Brain microvascular endothelial cell (primary cell): ENCODE data around the gene KCNQ2.

ENCODE experiments used
- DNase-seq: peaks from one replicate; pipeline ENCODE4 v3.0.0-alpha.2; 2020
- H3K27ac ChIP-seq: fragments of 250-450 bp; sonication (Bioruptor Pico); 2 replicates; pipeline ENCODE4 v1.5.1; 2020; ENCODE audit warnings: mild to moderate bottlenecking, moderate library complexity
- H3K27me3 ChIP-seq: fragments of 250-450 bp; sonication (Bioruptor Pico); replicated peaks from 2 replicates; pipeline ENCODE4 v1.5.1; 2020; ENCODE audit warnings: mild to moderate bottlenecking
- H3K36me3 ChIP-seq: fragments of 250-450 bp; sonication (Bioruptor Pico); replicated peaks from 2 replicates; pipeline ENCODE4 v1.5.1; 2020; ENCODE audit warnings: mild to moderate bottlenecking
- H3K4me3 ChIP-seq: 2 replicates; pipeline ENCODE4 v1.5.1; 2011; ENCODE audit warnings: low read depth, mild to moderate bottlenecking, control low read depth, low read length, moderate library complexity
- CTCF ChIP-seq: IDR thresholded peaks from 2 replicates; pipeline ENCODE4 v1.5.1; 2011; ENCODE audit warnings: low read depth, mild to moderate bottlenecking, moderate library complexity, low read length, control low read depth, inconsistent platforms; ENCODE audit errors: missing control alignments
- in situ Hi-C: cut with HindIII; loops from 2 replicates; pipeline ENCODE4 v1.10.0; 2017; ENCODE audit warnings: low sequenced_read_pairs, low pct_ligation_motif_present

KCNQ2 gene

DNA sequence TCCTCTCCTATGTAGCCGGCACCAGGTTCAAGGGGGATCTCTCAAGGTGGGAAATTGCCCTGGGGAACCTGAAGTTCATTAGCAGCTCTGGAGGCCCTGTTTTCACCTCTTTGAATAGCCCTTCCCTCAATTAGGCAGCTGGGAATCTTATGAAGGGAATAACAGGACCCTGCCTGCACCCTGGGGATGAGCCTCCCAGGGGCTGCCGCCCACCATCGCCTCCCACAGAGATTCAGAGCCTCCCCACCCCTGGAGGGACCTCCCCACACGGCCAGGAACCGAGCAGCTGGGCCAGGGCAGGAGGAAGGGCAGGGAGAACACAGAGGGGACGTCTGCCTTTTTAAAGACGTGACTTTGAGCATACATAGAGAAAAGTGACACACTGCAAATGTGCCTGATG, 31.1 kb upstream of the KCNQ2 start:
- in situ Hi-C loops, result no loop called here
- DNase-seq, result no peak

DNA sequence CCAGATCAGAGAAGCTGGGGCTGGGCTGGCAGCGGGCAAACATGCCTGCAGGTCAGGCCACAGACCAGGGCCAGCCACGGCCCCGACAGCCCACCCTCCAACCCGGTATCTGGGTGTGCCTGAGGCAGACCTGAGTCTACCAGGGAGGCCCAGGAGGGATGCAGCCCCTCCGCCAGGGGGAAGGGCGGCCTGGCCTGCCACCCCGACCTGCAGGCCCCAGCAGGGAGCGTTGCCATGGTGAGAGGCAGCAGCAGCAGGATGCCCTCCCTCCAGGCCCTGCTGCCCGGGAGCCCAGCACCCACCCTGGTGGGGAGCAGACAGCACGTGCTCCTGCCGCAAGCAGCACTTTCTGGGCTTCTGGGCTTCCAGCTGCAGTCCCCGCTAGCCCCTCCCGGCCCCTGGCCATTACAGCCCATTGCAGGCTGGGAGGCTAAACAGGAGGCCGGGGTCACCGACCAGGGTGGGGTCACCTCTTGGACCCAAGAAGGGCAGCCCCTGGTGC, 30.3 kb upstream of the KCNQ2 start:
- no peaks in the 10 kb centered on the region for H3K36me3 ChIP-seq
- H3K27ac ChIP-seq, result no peak overlapping the region
- H3K27me3 ChIP-seq, result peaks cover 19% of the 10 kb centered on the region
- no peak for DNase-seq
- TF ChIP-seq CTCF, result no peak
- in situ Hi-C loops, result no loop called here
- no peak overlapping the region for H3K4me3 ChIP-seq

More for the DNA sequence above, 31.1 kb upstream of the KCNQ2 start:
- Histone ChIP-seq H3K4me3 (no peak overlapping the region), H3K36me3 (no peaks in the 10 kb centered on the region), H3K27me3 (peaks cover 15% of the 10 kb centered on the region), H3K27ac (no peak overlapping the region)
- TF ChIP-seq CTCF, result no peak

DNA sequence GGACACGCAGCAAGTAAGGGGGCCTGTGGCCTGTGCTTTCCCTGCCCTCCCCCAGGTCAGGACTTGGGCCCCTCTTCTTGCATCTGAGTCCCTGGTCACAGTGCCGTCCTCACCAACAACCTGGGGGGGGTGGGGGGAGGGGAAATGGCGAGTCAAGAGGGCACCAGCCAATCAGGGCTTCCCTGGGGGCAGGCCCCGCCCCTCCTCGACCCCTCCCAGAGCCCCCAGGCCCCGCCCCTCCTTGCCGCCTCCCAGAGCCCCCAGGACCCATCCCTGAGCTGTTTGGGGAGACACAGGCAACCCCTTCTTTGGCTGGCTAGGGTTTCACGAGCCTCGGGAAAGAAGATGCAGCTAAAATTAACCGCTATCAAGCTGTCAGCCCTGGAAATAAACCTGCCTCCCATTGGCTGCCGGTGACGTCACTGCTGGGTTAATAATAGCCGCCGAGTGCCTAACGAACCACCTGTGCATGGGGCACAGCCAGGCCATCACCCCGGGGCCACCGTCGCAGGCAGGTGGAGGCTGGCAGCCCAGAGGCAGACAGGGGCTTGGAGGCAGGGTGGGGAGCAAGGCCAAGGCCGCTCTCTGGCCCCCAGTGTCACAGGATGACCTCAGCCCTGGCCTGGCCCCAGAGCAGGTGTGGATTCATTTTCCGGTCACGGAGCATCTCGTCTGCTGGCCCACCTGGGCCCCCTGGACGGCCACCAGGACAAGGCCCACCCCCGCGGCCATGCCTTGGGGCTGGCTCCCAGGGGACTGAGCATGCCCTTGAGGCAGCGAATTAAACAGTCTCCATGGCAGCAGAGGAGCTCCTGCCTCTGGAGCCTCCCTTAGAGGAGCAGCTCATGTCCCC, 29.6 kb upstream of the KCNQ2 start:
- TF ChIP-seq CTCF, result no peak

GRCh38 chr20:63500902-63501817, 28.7 kb upstream of the KCNQ2 start:
- H3K4me3 ChIP-seq, result no peak overlapping the region
- TF ChIP-seq CTCF, result no peak
- in situ Hi-C loops, result no loop called here
- DNase-seq, result no peak
- no peak overlapping the region for H3K27ac ChIP-seq
- H3K36me3 ChIP-seq, result no peaks in the 10 kb centered on the region
- peaks cover 19% of the 10 kb centered on the region for H3K27me3 ChIP-seq

More for the DNA sequence above, 29.6 kb upstream of the KCNQ2 start:
- Histone ChIP-seq H3K4me3 (no peak overlapping the region), H3K36me3 (no peaks in the 10 kb centered on the region), H3K27ac (no peak overlapping the region), H3K27me3 (peaks cover 19% of the 10 kb centered on the region)
- in situ Hi-C loops, result no loop called here
- DNase-seq, result no peak

DNA sequence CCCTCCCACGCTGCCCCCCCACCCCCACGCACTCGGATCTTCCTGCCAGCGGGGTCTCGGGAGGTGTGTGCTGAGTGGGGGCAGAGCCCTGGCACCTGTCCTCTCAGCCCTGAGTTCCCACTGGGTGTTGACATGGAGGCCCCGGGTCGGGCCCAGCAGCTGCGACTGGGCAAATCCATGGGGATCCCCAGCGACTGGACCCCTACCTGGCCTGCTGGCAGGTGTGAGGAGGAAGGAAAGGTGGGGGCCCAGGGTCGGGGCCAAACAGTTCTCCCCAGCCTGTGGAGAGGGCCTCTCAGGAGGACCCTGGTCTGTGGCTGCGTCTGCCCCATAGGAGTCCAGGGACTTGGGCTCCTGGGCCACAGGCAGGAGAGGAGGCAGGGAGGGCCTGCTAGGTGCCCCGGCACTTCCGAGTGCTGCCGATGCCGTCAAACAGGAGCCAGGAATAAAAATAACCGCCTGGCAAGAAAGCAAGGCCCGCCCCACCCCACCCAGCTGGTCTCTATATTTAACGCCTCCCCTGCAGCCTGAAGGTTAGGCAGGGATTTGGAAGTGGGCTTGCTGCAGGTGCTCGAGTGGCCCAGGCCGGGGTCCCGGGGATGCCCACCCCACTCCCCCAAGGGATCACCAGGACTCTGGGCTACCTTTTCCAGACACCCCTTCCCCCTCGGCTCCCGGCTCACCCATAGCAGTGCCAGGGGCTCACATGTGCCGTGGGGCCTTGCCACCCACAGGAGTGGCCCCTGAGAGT, 27.9 kb upstream of the KCNQ2 start:
- no peak overlapping the region for H3K27ac ChIP-seq
- H3K4me3 ChIP-seq, result no peak overlapping the region
- no peak for DNase-seq
- TF ChIP-seq CTCF, result no peak
- in situ Hi-C loops, result no loop called here
- peaks cover 19% of the 10 kb centered on the region for H3K27me3 ChIP-seq
- H3K36me3 ChIP-seq, result no peaks in the 10 kb centered on the region
